HG03575 (cell line): ENCODE measurements around the gene ADAM12.

Source experiments
- ATAC-seq: cut with Tn5 transposase; IDR thresholded peaks from one replicate; pipeline ENCODE4 v1.9.1; 2021; ENCODE audit not compliant: unreplicated experiment, insufficient number of reproducible peaks, low FRiP score; ENCODE audit errors: extremely low read depth

The ADAM12 gene

GRCh38 chr10:126087796-126088505, 300.3 kb downstream of the ADAM12 start:
- ATAC-seq, result no peak

GRCh38 chr10:126087153-126087680, 301.1 kb downstream of the ADAM12 start:
- no peak for ATAC-seq

- no peak for ATAC-seq
These were observed 302.5 kb downstream of the ADAM12 start for GRCh38 chr10:126085806-126086205.

GRCh38 chr10:126084369-126084768, 303.9 kb downstream of the ADAM12 start:
- ATAC-seq, result no peak

- ATAC-seq, result no peak
These were observed 305.3 kb downstream of the ADAM12 start for GRCh38 chr10:126083009-126083408.

GRCh38 chr10:126081841-126082466, 306.3 kb downstream of the ADAM12 start:
- no peak for ATAC-seq

GRCh38 chr10:126080879-126081411, 307.3 kb downstream of the ADAM12 start:
- no peak for ATAC-seq

GRCh38 chr10:126080291-126080825, 307.9 kb downstream of the ADAM12 start:
- no peak for ATAC-seq

- no peak for ATAC-seq
These were observed 313.3 kb downstream of the ADAM12 start for GRCh38 chr10:126075009-126075408.

- no peak for ATAC-seq
These were observed 314.0 kb downstream of the ADAM12 start for GRCh38 chr10:126074291-126074690.

GRCh38 chr10:126073606-126074005, 314.7 kb downstream of the ADAM12 start:
- ATAC-seq, result no peak

- no peak for ATAC-seq
These were observed 315.7 kb downstream of the ADAM12 start for GRCh38 chr10:126072622-126073021.

- ATAC-seq, result no peak
These were observed 317.6 kb downstream of the ADAM12 start for GRCh38 chr10:126070476-126071215.

- no peak for ATAC-seq
These were observed 320.0 kb downstream of the ADAM12 start for GRCh38 chr10:126068322-126068721.

GRCh38 chr10:126066456-126066855, 321.8 kb downstream of the ADAM12 start:
- ATAC-seq, result no peak

- ATAC-seq, result no peak
These were observed 322.4 kb downstream of the ADAM12 start for GRCh38 chr10:126065751-126066377.

GRCh38 chr10:126064512-126064911, 323.8 kb downstream of the ADAM12 start:
- no peak for ATAC-seq

- no peak for ATAC-seq
These were observed 324.9 kb downstream of the ADAM12 start for GRCh38 chr10:126063353-126063791.
